IMR-90 (cell line): Measurements from ENCODE around the gene KIAA1143. TPM values are rescaled to one million over a fixed set of nuclear protein-coding genes. Genes with fewer than 3 reads are reported as not detected.

Experiments used
- ATAC-seq: fragments of 200-7000 bp; cut with Tn5 transposase; 2 replicates; pipeline ENCODE4 v1.9.1; 2020; ENCODE audit warnings: low read depth, mild to moderate bottlenecking, moderate library complexity
- BruUV-seq: library from RNA; stranded (reverse); fragments of 400-500 nt; replicated peaks from 2 replicates; lab custom pipeline; 2021; lab: Mats Ljungman, UMichigan
- CTCF ChIA-PET: fragments of 300-600 bp; formaldehyde crosslinking; extraction: SDS; loops from one replicate; lab custom pipeline; 2021; ENCODE audit warnings: antibody characterized with exemption; lab: Yijun Ruan, JAX
- POLR2A ChIA-PET: fragments of 300-600 bp; sonication (Branson Sonifier 250); formaldehyde crosslinking; loops from one replicate; lab custom pipeline; 2022; ENCODE audit warnings: antibody characterized with exemption; ENCODE audit not compliant: unreplicated experiment; lab: Charles Lee
- DNase-seq: peaks from one replicate; pipeline ENCODE4 v3.0.0; 2013
- H2AFZ ChIP-seq: replicated peaks from 2 replicates; pipeline ENCODE3; 2013; ENCODE audit warnings: low read length, mild to moderate bottlenecking; ENCODE audit not compliant: poor library complexity
- H2AK5ac ChIP-seq: 2 replicates; pipeline ENCODE4 v1.6.1; 2013; ENCODE audit warnings: low read depth, low read length, inconsistent platforms
- H2AK9ac ChIP-seq: replicated peaks from 2 replicates; pipeline ENCODE3; 2013; ENCODE audit warnings: mild to moderate bottlenecking, low read depth, low read length, moderate library complexity; ENCODE audit not compliant: poor library complexity
- H2BK120ac ChIP-seq: 2 replicates; pipeline ENCODE4 v1.6.1; 2013; ENCODE audit warnings: low read depth, low read length, inconsistent platforms
- H2BK15ac ChIP-seq: 3 replicates; pipeline ENCODE4 v1.6.1; 2013; ENCODE audit warnings: low read depth, low read length, inconsistent platforms
- H2BK20ac ChIP-seq: 2 replicates; pipeline ENCODE4 v1.6.1; 2013; ENCODE audit warnings: low read depth, mild to moderate bottlenecking, inconsistent platforms, low read length, moderate library complexity
- H2BK5ac ChIP-seq: 2 replicates; pipeline ENCODE4 v1.6.1; 2013; ENCODE audit warnings: mild to moderate bottlenecking, low read depth, low read length, inconsistent platforms; ENCODE audit not compliant: poor library complexity, severe bottlenecking
- H3K14ac ChIP-seq: replicated peaks from 2 replicates; pipeline ENCODE4 v1.6.1; 2013; ENCODE audit warnings: low read depth, low read length, inconsistent platforms
- H3K18ac ChIP-seq: 2 replicates; pipeline ENCODE4 v1.6.1; 2013; ENCODE audit warnings: low read depth, low read length, control low read depth
- H3K23ac ChIP-seq: 2 replicates; pipeline ENCODE4 v1.6.1; 2013; ENCODE audit warnings: low read depth, low read length, inconsistent platforms
- H3K27ac ChIP-seq: 2 replicates; pipeline ENCODE4 v1.5.1; 2013; ENCODE audit warnings: mild to moderate bottlenecking, control low read depth, low read length; ENCODE audit not compliant: insufficient read depth
- H3K27me3 ChIP-seq: 2 replicates; pipeline ENCODE4 v1.6.1; 2013; ENCODE audit warnings: low read length; ENCODE audit not compliant: control insufficient read depth, insufficient read depth
- H3K36me3 ChIP-seq: 2 replicates; pipeline ENCODE4 v1.6.1; 2013; ENCODE audit warnings: low read length, mixed read lengths; ENCODE audit not compliant: control insufficient read depth, insufficient read depth
- H3K4ac ChIP-seq: 2 replicates; pipeline ENCODE4 v1.6.1; 2013; ENCODE audit warnings: low read depth, low read length, inconsistent platforms
- H3K4me1 ChIP-seq: 2 replicates; pipeline ENCODE4 v1.6.1; 2013; ENCODE audit warnings: low read length, mixed read lengths; ENCODE audit not compliant: control insufficient read depth, insufficient read depth
- H3K4me2 ChIP-seq: 2 replicates; pipeline ENCODE4 v1.6.1; 2013; ENCODE audit warnings: low read depth, mild to moderate bottlenecking, control low read depth, low read length, moderate library complexity
- H3K4me3 ChIP-seq: 2 replicates; pipeline ENCODE4 v1.5.1; 2013; ENCODE audit warnings: low read depth, mild to moderate bottlenecking, control low read depth, low read length, moderate library complexity; ENCODE audit not compliant: insufficient read depth
- H3K56ac ChIP-seq: 2 replicates; pipeline ENCODE4 v1.6.1; 2013; ENCODE audit warnings: low read length, inconsistent platforms; ENCODE audit not compliant: insufficient read depth; ENCODE audit errors: extremely low read depth
- H3K79me1 ChIP-seq, 2 experiments: 2 replicates each; pipeline ENCODE4 v1.6.1; 2013; ENCODE audit warnings: low read length in 2 of 2, inconsistent platforms in 1 of 2, low read depth in 1 of 2
- H3K9ac ChIP-seq: 2 replicates; pipeline ENCODE4 v1.6.1; 2013; ENCODE audit warnings: low read depth, low read length, control low read depth
- H3K9me1 ChIP-seq: 2 replicates; pipeline ENCODE4 v1.6.1; 2013; ENCODE audit warnings: low read length, inconsistent platforms; ENCODE audit not compliant: insufficient read depth
- H3K9me3 ChIP-seq: 2 replicates; pipeline ENCODE4 v1.6.1; 2013; ENCODE audit warnings: low read length; ENCODE audit not compliant: control insufficient read depth, insufficient read depth
- H4K20me1 ChIP-seq: 2 replicates; pipeline ENCODE4 v1.6.1; 2013; ENCODE audit warnings: low read length, inconsistent platforms; ENCODE audit not compliant: insufficient read depth
- H4K5ac ChIP-seq: 2 replicates; pipeline ENCODE4 v1.6.1; 2013; ENCODE audit warnings: mild to moderate bottlenecking, low read depth, low read length, control low read depth
- H4K8ac ChIP-seq, 2 experiments: 2 replicates each; pipeline ENCODE4 v1.6.1; 2013; ENCODE audit warnings: low read depth in 2 of 2, low read length in 2 of 2, control low read depth in 1 of 2, inconsistent platforms in 1 of 2
- H4K91ac ChIP-seq: 2 replicates; pipeline ENCODE4 v1.6.1; 2013; ENCODE audit warnings: low read depth, low read length, inconsistent platforms; ENCODE audit not compliant: insufficient read depth
- CEBPB ChIP-seq: IDR thresholded peaks from 2 replicates; pipeline ENCODE4 v1.6.1; 2012; ENCODE audit warnings: low read depth, low read length, improper control_type of control experiment
- NFE2L2 ChIP-seq: fragments of 150-350 bp; IDR thresholded peaks from 2 replicates; pipeline ENCODE4 v1.6.1; 2016; ENCODE audit warnings: low read depth, mild to moderate bottlenecking, low read length
- WGBS, 2 experiments: methylation state at CpG; one replicate each; pipeline versions ENCODE4 v1.1.5 to v1.1.7; 2013; ENCODE audit warnings: missing lambda C conversion rate in 2 of 2; ENCODE audit not compliant: insufficient read length in 1 of 2; ENCODE audit errors: extremely low coverage in 2 of 2; 5-methylcytosine and 5-hydroxymethylcytosine counted together
- dilution Hi-C: fragments of 300-500 bp; cut with HindIII; formaldehyde crosslinking; loops from one replicate; pipeline ENCODE4 v1.14.3; 2018; ENCODE audit warnings: low sequenced_read_pairs; ENCODE audit not compliant: unreplicated experiment
- in situ Hi-C: fragments of 300-500 bp; cut with MboI; formaldehyde crosslinking; loops from 3 replicates; pipeline ENCODE4 v1.14.3; 2019; ENCODE audit warnings: low sequenced_read_pairs, inconsistent platforms, mixed read lengths
- intact Hi-C: fragments of 100-400 bp; cut with micrococcal nuclease; formaldehyde crosslinking; loops from 2 replicates; pipeline ENCODE4 v1.10.0; 2022
- polyA plus RNA-seq, 3 experiments: library from polyadenylated mRNA; depleted of rRNA; stranded (reverse); fragments of >200 nt; gene quantifications; 2 replicates each; pipeline ENCODE4 v1.2.3, GENCODE V29; 2012; ENCODE audit warnings: low replicate concordance in 1 of 3
- total RNA-seq: library from RNA; depleted of rRNA; stranded (reverse); fragments of >200 nt; gene quantifications from 2 replicates; pipeline ENCODE4 v1.2.3, GENCODE V29; 2012

The KIAA1143 gene
- total and polyA plus RNA-seq, 2 of the 4 experiments (the other 2 are of a cell fraction) = 6.2 to 16.8 TPM

DNA sequence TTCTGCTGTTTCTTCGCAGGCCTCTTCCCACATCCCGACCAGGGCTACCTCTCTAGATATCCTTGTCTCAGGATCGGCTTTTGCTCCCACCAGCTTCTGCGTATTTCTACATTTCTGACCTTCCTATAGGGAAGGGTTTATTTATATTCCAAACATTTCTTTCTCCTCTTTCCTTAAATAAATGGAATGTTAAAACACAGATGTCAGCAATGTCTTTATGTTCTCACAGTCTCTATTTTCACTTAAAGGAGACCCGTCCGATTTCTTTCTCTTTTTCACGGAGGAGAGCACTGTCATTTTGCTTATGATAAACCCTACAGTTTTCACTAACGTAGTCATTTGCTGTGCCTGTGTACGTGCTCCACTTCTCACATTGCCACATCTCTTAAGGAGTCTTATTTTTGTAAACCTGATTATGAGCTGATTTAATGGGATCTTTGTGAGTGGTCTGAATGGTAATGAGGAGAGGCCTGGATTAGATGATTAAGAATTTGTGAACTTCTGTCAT, 805 bp upstream of the KIAA1143 start:
- 7% methylated on average over 3 of the region's 9 CpGs; no CpG with 5 or more reads in 1 of the 2 experiments for WGBS, 2 experiments
- dilution Hi-C loops = no loop called here
- Histone ChIP-seq H3K4me1 (no peaks in the 10 kb centered on the region), H2BK5ac (peak overlapping the region; percentile 53), H3K18ac (no peak overlapping the region), H3K79me1 (peaks cover 15 to 45% of the 10 kb centered on the region in 2 experiments), H3K9me3 (peaks cover 5% of the 10 kb centered on the region), H3K56ac (peak overlapping the region; percentile 59), H3K9me1 (no peaks in the 10 kb centered on the region), H2BK15ac (no peak overlapping the region), H3K27me3 (no peaks in the 10 kb centered on the region), H3K14ac (peak overlapping the region; percentile 42), H3K36me3 (peaks cover 5% of the 10 kb centered on the region), H2BK120ac (no peak overlapping the region), H4K91ac (peak overlapping the region; percentile 6; the same call in 1 of the 2 replicates), H4K20me1 (no peaks in the 10 kb centered on the region), H2BK20ac (no peak overlapping the region), H4K5ac (no peak overlapping the region), H3K4me2 (peak overlapping the region; percentile 83), H3K9ac (peak overlapping the region; percentile 51), H2AFZ (peak overlapping the region; percentile 98), H3K27ac (peak overlapping the region; percentile 8; the same call in 1 of the 2 replicates), H2AK9ac (peak overlapping the region; percentile 74), H3K23ac (peak overlapping the region; percentile 66), H4K8ac (peak overlapping the region; percentile 36 to 57; a peak in 3 of 4 replicates), H2AK5ac (no peak overlapping the region; the same call in 1 of the 2 replicates), H3K4me3 (peak overlapping the region; percentile 69), H3K4ac (peak overlapping the region; percentile 51)
- POLR2A ChIA-PET = no interaction called here
- BruUV-seq = no TSS peak
- TF ChIP-seq CEBPB = 0 out of 2 replicates have a peak, but pooled peaks have one; percentile 9
- TF ChIP-seq NFE2L2 = no peak
- CTCF ChIA-PET = interaction anchor here (0.5 kb wide), 1 partner anchor 215 kb away, joined by 3 read pairs; no protein-coding TSS in a partner anchor
- intact Hi-C loops = loop anchor here (1.0 to 2.0 kb wide), 2 partner anchors 152 to 229 kb away; no protein-coding TSS in a partner anchor
- in situ Hi-C loops = no loop called here
- ATAC-seq (peak; percentile 9), DNase-seq (peak; percentile 12)
